ACC112 (cell line): Measurements from ENCODE around the gene PRDM5.
"Not testable (repeated sequence)": the region's sequence is repeated elsewhere in the genome, so short reads cannot be mapped to it uniquely, and the experiment has no call there.

ENCODE experiments used
- H2AFZ ChIP-seq: fragments of 200-600 bp; sonication (generic); one replicate; pipeline ENCODE4 v1.6.0; 2017; ENCODE audit warnings: antibody characterized with exemption, low read length; ENCODE audit not compliant: unreplicated experiment
- H3K27ac ChIP-seq: fragments of 200-600 bp; sonication (generic); 2 replicates; pipeline ENCODE4 v1.5.1; 2014; ENCODE audit warnings: low read depth, mild to moderate bottlenecking, antibody characterized with exemption, low read length, moderate library complexity
- H3K27me3 ChIP-seq: fragments of 200-600 bp; sonication (generic); 2 replicates; pipeline ENCODE4 v1.6.1; 2014; ENCODE audit warnings: mild to moderate bottlenecking, antibody characterized with exemption, low read length, moderate library complexity, mixed read lengths; ENCODE audit not compliant: insufficient read depth
- H3K36me3 ChIP-seq: fragments of 200-600 bp; sonication (generic); 2 replicates; pipeline ENCODE4 v1.6.1; 2016; ENCODE audit warnings: mild to moderate bottlenecking, antibody characterized with exemption, low read length, moderate library complexity, mixed read lengths; ENCODE audit not compliant: insufficient read depth
- H3K4me1 ChIP-seq: fragments of 200-600 bp; sonication (generic); one replicate; pipeline ENCODE4 v1.6.1; 2016; ENCODE audit warnings: low read length, mixed read lengths; ENCODE audit not compliant: insufficient read depth, unreplicated experiment, control insufficient read depth
- H3K4me3 ChIP-seq: fragments of 200-600 bp; sonication (generic); 2 replicates; pipeline ENCODE4 v1.5.1; 2014; ENCODE audit warnings: mild to moderate bottlenecking, low read depth, low read length
- H3K79me2 ChIP-seq: fragments of 200-600 bp; sonication (generic); one replicate; pipeline ENCODE4 v1.6.0; 2016; ENCODE audit warnings: low read length; ENCODE audit not compliant: control insufficient read depth, unreplicated experiment, insufficient read depth

The PRDM5 gene

GRCh38 chr4:120763650-120764049 is 158.9 kb downstream of the PRDM5 start:
- no peaks in the 10 kb centered on the region for H3K79me2 ChIP-seq
- no peaks in the 10 kb centered on the region for H3K4me1 ChIP-seq

GRCh38 chr4:120761070-120761469 is 161.5 kb downstream of the PRDM5 start:
- Histone ChIP-seq H3K4me1 (no peaks in the 10 kb centered on the region), H2AFZ (no peak overlapping the region), H3K27me3 (no peaks in the 10 kb centered on the region), H3K79me2 (no peaks in the 10 kb centered on the region), H3K4me3 (no peak overlapping the region), H3K27ac (no peak overlapping the region), H3K36me3 (no peaks in the 10 kb centered on the region)

More at GRCh38 chr4:120763650-120764049, 158.9 kb downstream of the PRDM5 start:
- Histone ChIP-seq H3K27me3 (no peaks in the 10 kb centered on the region), H3K27ac (no peak overlapping the region), H3K4me3 (no peak overlapping the region), H2AFZ (no peak overlapping the region), H3K36me3 (no peaks in the 10 kb centered on the region)

GRCh38 chr4:120760047-120760446 is 162.5 kb downstream of the PRDM5 start:
- Histone ChIP-seq H3K36me3 (no peaks in the 10 kb centered on the region), H3K4me1 (no peaks in the 10 kb centered on the region), H3K27me3 (no peaks in the 10 kb centered on the region), H2AFZ (no peak overlapping the region), H3K27ac (no peak overlapping the region), H3K79me2 (no peaks in the 10 kb centered on the region), H3K4me3 (no peak overlapping the region)

GRCh38 chr4:120755864-120756263 is 166.7 kb downstream of the PRDM5 start:
- no peak overlapping the region for H3K4me3 ChIP-seq
- no peaks in the 10 kb centered on the region for H3K27me3 ChIP-seq
- no peak overlapping the region for H3K27ac ChIP-seq
- no peaks in the 10 kb centered on the region for H3K4me1 ChIP-seq
- no peak overlapping the region for H2AFZ ChIP-seq
- H3K79me2 ChIP-seq, result no peaks in the 10 kb centered on the region
- H3K36me3 ChIP-seq, result peaks cover 8% of the 10 kb centered on the region; the same call in 1 of the 2 replicates

- Histone ChIP-seq H3K27ac (no peak overlapping the region), H2AFZ (no peak overlapping the region), H3K79me2 (no peaks in the 10 kb centered on the region), H3K4me3 (no peak overlapping the region), H3K36me3 (peaks cover 13% of the 10 kb centered on the region; the same call in 1 of the 2 replicates), H3K27me3 (no peaks in the 10 kb centered on the region), H3K4me1 (no peaks in the 10 kb centered on the region)
Observed at GRCh38 chr4:120754590-120754989, 167.9 kb downstream of the PRDM5 start.

GRCh38 chr4:120753854-120754253 is 168.7 kb downstream of the PRDM5 start:
- no peak overlapping the region for H2AFZ ChIP-seq
- H3K36me3 ChIP-seq, result peaks cover 13% of the 10 kb centered on the region; the same call in 1 of the 2 replicates

GRCh38 chr4:120750152-120750525 is 172.4 kb downstream of the PRDM5 start:
- no peak overlapping the region for H3K27ac ChIP-seq
- H3K27me3 ChIP-seq, result no peaks in the 10 kb centered on the region
- peaks cover 13% of the 10 kb centered on the region; the same call in 1 of the 2 replicates for H3K36me3 ChIP-seq
- H3K4me1 ChIP-seq, result no peaks in the 10 kb centered on the region
- no peak overlapping the region for H2AFZ ChIP-seq
- H3K4me3 ChIP-seq, result no peak overlapping the region
- H3K79me2 ChIP-seq, result no peaks in the 10 kb centered on the region

More at GRCh38 chr4:120753854-120754253, 168.7 kb downstream of the PRDM5 start:
- Histone ChIP-seq H3K4me1 (no peaks in the 10 kb centered on the region), H3K79me2 (no peaks in the 10 kb centered on the region), H3K27me3 (no peaks in the 10 kb centered on the region), H3K27ac (no peak overlapping the region), H3K4me3 (no peak overlapping the region)

GRCh38 chr4:120749445-120750151 is 172.9 kb downstream of the PRDM5 start:
- Histone ChIP-seq H3K27ac (no peak overlapping the region), H3K36me3 (peaks cover 13% of the 10 kb centered on the region; the same call in 1 of the 2 replicates), H3K27me3 (no peaks in the 10 kb centered on the region), H2AFZ (no peak overlapping the region), H3K79me2 (no peaks in the 10 kb centered on the region), H3K4me3 (no peak overlapping the region), H3K4me1 (no peaks in the 10 kb centered on the region)

GRCh38 chr4:120741636-120742035 is 180.9 kb downstream of the PRDM5 start:
- H2AFZ ChIP-seq, H3K27me3 ChIP-seq, H3K4me1 ChIP-seq, H3K79me2 ChIP-seq, H3K4me3 ChIP-seq, H3K36me3 ChIP-seq, H3K27ac ChIP-seq: not testable (repeated sequence)

GRCh38 chr4:120736312-120736711 is 186.2 kb downstream of the PRDM5 start:
- Histone ChIP-seq H3K79me2 (no peaks in the 10 kb centered on the region), H2AFZ (no peak overlapping the region), H3K4me1 (no peaks in the 10 kb centered on the region), H3K27me3 (no peaks in the 10 kb centered on the region), H3K4me3 (no peak overlapping the region), H3K36me3 (no peaks in the 10 kb centered on the region), H3K27ac (no peak overlapping the region)

- H3K36me3 ChIP-seq, result no peaks in the 10 kb centered on the region
- H3K4me3 ChIP-seq, result no peak overlapping the region
- H3K4me1 ChIP-seq, result no peaks in the 10 kb centered on the region
- H3K27me3 ChIP-seq, result no peaks in the 10 kb centered on the region
- H2AFZ ChIP-seq, result no peak overlapping the region
- no peaks in the 10 kb centered on the region for H3K79me2 ChIP-seq
- H3K27ac ChIP-seq, result no peak overlapping the region
Observed at GRCh38 chr4:120733968-120734367, 188.6 kb downstream of the PRDM5 start.
